Neural progenitor cell (in vitro differentiated cells): ENCODE results near the gene HNRNPLL. TPM values are rescaled to one million over a fixed set of nuclear protein-coding genes. Genes with fewer than 3 reads are reported as not detected.
A peak's percentile ranks its signal among the peaks of the same experiment; 100 is the strongest.

ENCODE experiments used
- DNase-seq: peaks from one replicate; pipeline ENCODE4 v3.0.0-alpha.2; 2016; ENCODE audit warnings: low spot score
- H2AFZ ChIP-seq: fragments of 200-600 bp; sonication (generic); replicated peaks from 2 replicates; pipeline ENCODE4 v1.6.1; 2016; ENCODE audit warnings: antibody characterized with exemption
- H3F3A ChIP-seq: fragments of 200-600 bp; sonication (generic); 2 replicates; pipeline ENCODE4 v1.6.1; 2016; ENCODE audit warnings: antibody characterized with exemption, low read depth
- H3K27ac ChIP-seq: fragments of 200-600 bp; sonication (generic); 2 replicates; pipeline ENCODE4 v1.5.1; 2016; ENCODE audit warnings: mild to moderate bottlenecking
- H3K27me3 ChIP-seq: fragments of 200-600 bp; sonication (generic); 2 replicates; pipeline ENCODE4 v1.6.1; 2016; ENCODE audit warnings: mild to moderate bottlenecking, moderate library complexity
- H3K36me3 ChIP-seq: fragments of 200-600 bp; sonication (generic); 2 replicates; pipeline ENCODE4 v1.5.1; 2016
- H3K4me1 ChIP-seq: fragments of 200-600 bp; sonication (generic); 2 replicates; pipeline ENCODE4 v1.6.1; 2016; ENCODE audit warnings: mixed run types
- H3K4me2 ChIP-seq: fragments of 200-600 bp; sonication (generic); 2 replicates; pipeline ENCODE4 v1.6.1; 2016
- H3K4me3 ChIP-seq: fragments of 200-600 bp; sonication (generic); 2 replicates; pipeline ENCODE4 v1.5.1; 2016
- H3K79me2 ChIP-seq: fragments of 200-600 bp; sonication (generic); 2 replicates; pipeline ENCODE4 v1.6.1; 2016; ENCODE audit warnings: low read depth
- H3K9ac ChIP-seq: fragments of 200-600 bp; sonication (generic); 2 replicates; pipeline ENCODE4 v1.6.1; 2016
- H3K9me3 ChIP-seq: fragments of 200-600 bp; sonication (generic); 2 replicates; pipeline ENCODE4 v1.5.1; 2016; ENCODE audit warnings: low read depth
- H4K20me1 ChIP-seq: fragments of 200-600 bp; sonication (generic); 2 replicates; pipeline ENCODE4 v1.6.1; 2016; ENCODE audit warnings: low read depth
- H3K27ac Mint-ChIP-seq: 3 replicates; pipeline ENCODE4 v1.8.0; 2021; ENCODE audit warnings: mixed read lengths
- H3K27me3 Mint-ChIP-seq: 2 replicates; pipeline ENCODE4 v1.8.0; 2022; ENCODE audit warnings: low read depth, mild to moderate bottlenecking, inconsistent platforms, moderate library complexity, mixed read lengths; ENCODE audit not compliant: insufficient read depth
- H3K36me3 Mint-ChIP-seq: 3 replicates; pipeline ENCODE4 v1.8.0; 2021; ENCODE audit warnings: mixed read lengths
- H3K4me1 Mint-ChIP-seq: 3 replicates; pipeline ENCODE4 v1.8.0; 2021; ENCODE audit warnings: mixed read lengths
- H3K4me3 Mint-ChIP-seq: 3 replicates; pipeline ENCODE4 v1.8.0; 2021; ENCODE audit warnings: mild to moderate bottlenecking, moderate library complexity, mixed read lengths
- H3K9me3 Mint-ChIP-seq: 3 replicates; pipeline ENCODE4 v1.8.0; 2020; ENCODE audit warnings: mixed read lengths
- EZH2 ChIP-seq: fragments of 200-600 bp; sonication (generic); IDR thresholded peaks from 2 replicates; pipeline ENCODE4 v1.6.1; 2017; ENCODE audit warnings: antibody characterized with exemption, mild to moderate bottlenecking, moderate library complexity
- EZH2phosphoT487 ChIP-seq: fragments of 200-600 bp; sonication (generic); IDR thresholded peaks from 2 replicates; pipeline ENCODE4 v1.6.1; 2017; ENCODE audit warnings: antibody characterized with exemption
- total RNA-seq: library from RNA; depleted of rRNA; stranded (reverse); fragments of >200 nt; gene quantifications from 2 replicates; pipeline ENCODE4 v1.2.3, GENCODE V29; 2015; ENCODE audit warnings: low replicate concordance
- TF ChIP-seq, protein P1 (sequence below): fragments of 200-600 bp; sonication (generic); IDR thresholded peaks from 2 replicates; pipeline ENCODE4 v1.5.1; 2017; ENCODE audit warnings: antibody characterized with exemption, mild to moderate bottlenecking

HNRNPLL gene
- total RNA-seq, 1 donor from 2014 or later, result 109 TPM

DNA sequence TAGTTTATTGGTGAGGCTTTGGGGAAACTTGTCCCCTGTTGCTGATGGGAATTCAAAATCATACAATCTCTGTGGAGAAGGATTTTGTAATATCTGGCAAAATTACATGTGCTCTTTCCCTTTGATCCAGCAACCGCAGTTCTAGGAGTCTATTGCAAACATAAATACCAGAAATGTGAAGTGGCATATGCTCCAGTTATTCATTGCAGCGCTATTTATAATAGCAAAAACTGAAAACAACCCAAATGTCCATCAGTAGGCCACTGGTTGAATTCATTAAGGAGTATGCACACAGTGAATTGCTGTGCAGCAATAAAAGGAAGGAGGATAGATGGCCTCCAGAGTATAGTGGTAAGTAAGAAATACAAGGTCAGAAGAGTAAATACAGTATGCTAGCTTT lies 76.5 kb downstream of the HNRNPLL start:
- Histone ChIP-seq H3K4me3 (no peak overlapping the region), H4K20me1 (no peaks in the 10 kb centered on the region), H3K79me2 (no peaks in the 10 kb centered on the region), H3K4me2 (no peak overlapping the region), H3F3A (no peaks in the 10 kb centered on the region), H3K9me3 (no peaks in the 10 kb centered on the region), H2AFZ (no peak overlapping the region), H3K27ac (no peak overlapping the region), H3K9ac (no peak overlapping the region), H3K4me1 (peaks cover 7% of the 10 kb centered on the region), H3K36me3 (no peaks in the 10 kb centered on the region), H3K27me3 (peaks cover 6% of the 10 kb centered on the region)
- TF ChIP-seq EZH2 (no peak), EZH2phosphoT487 (no peak)
- TF ChIP-seq, protein P1, sequence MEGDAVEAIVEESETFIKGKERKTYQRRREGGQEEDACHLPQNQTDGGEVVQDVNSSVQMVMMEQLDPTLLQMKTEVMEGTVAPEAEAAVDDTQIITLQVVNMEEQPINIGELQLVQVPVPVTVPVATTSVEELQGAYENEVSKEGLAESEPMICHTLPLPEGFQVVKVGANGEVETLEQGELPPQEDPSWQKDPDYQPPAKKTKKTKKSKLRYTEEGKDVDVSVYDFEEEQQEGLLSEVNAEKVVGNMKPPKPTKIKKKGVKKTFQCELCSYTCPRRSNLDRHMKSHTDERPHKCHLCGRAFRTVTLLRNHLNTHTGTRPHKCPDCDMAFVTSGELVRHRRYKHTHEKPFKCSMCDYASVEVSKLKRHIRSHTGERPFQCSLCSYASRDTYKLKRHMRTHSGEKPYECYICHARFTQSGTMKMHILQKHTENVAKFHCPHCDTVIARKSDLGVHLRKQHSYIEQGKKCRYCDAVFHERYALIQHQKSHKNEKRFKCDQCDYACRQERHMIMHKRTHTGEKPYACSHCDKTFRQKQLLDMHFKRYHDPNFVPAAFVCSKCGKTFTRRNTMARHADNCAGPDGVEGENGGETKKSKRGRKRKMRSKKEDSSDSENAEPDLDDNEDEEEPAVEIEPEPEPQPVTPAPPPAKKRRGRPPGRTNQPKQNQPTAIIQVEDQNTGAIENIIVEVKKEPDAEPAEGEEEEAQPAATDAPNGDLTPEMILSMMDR, result no peak
- no peak overlapping the region for H3K4me3 Mint-ChIP-seq
- H3K36me3 Mint-ChIP-seq, result no peaks in the 10 kb centered on the region
- H3K27ac Mint-ChIP-seq, result no peak overlapping the region
- H3K9me3 Mint-ChIP-seq, result no peaks in the 10 kb centered on the region
- peaks cover 22% of the 10 kb centered on the region for H3K4me1 Mint-ChIP-seq
- peaks cover 3% of the 10 kb centered on the region for H3K27me3 Mint-ChIP-seq
- DNase-seq, result no peak

DNA sequence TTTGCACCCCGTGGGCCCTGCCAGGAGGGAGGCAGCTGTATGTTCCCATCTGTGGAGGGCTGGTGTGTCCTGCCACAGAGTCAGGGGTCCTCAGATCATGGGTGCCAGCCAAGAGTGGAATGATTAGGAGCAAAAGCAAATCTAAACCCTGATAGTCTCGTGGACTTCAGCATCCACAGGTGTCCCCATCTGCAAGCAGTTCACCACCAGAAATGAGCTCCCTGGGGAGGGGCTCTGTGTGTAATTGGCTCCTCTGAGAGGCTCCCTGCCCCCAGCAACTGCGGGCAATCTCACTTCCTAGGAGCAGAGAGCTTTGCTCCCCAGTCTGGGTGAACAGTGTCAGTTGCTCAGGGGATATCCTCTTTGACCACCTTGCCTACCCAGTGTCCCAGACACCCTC lies 78.1 kb downstream of the HNRNPLL start:
- Histone ChIP-seq H3F3A (no peaks in the 10 kb centered on the region), H3K4me2 (no peak overlapping the region), H2AFZ (no peak overlapping the region), H3K4me3 (no peak overlapping the region), H3K27me3 (peaks cover 6% of the 10 kb centered on the region), H3K9ac (no peak overlapping the region), H4K20me1 (no peaks in the 10 kb centered on the region), H3K4me1 (peaks cover 7% of the 10 kb centered on the region), H3K9me3 (no peaks in the 10 kb centered on the region), H3K27ac (no peak overlapping the region), H3K79me2 (no peaks in the 10 kb centered on the region), H3K36me3 (no peaks in the 10 kb centered on the region)
- Mint-ChIP-seq H3K27ac (no peak overlapping the region), H3K36me3 (no peaks in the 10 kb centered on the region), H3K27me3 (peaks cover 3% of the 10 kb centered on the region), H3K9me3 (no peaks in the 10 kb centered on the region), H3K4me3 (no peak overlapping the region), H3K4me1 (peaks cover 24% of the 10 kb centered on the region)
- no peak for DNase-seq
- TF ChIP-seq EZH2 (no peak), EZH2phosphoT487 (no peak)
- TF ChIP-seq, protein P1, result no peak

DNA sequence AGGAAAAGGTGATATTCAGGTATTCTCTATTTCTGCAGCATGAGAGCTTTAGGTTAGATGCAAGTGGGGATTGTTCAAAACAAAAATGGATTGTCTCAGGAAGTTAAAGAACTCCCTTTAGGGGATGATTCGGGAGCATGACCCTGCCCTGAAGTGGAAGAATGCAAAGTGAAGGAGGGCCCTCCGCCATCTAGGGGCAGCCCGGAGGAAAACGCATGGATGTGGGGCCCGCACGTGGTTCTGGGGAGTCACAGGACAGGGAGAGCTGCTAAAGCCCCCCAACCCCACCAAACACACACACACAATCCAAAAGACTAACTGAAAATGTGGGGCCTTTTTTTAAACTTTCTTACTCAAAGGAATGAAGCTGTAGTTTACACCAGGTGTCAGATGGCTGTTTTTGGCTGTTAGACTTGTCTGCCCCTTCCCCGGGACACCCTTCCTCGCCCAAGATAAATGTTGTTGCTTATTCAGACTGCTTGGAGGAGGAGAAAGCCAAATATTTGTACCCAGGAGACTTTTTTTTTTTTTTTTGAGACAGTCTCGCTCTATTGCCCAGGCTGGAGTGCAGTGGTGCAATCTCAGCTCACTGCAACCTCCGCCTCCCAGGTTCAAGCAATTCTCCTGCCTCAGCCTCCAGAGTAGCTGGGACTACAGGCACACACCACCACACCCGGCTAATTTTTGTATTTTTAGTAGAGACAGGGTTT lies 78.8 kb downstream of the HNRNPLL start:
- no peak overlapping the region for H3K27ac ChIP-seq
- H3K27me3 ChIP-seq, result peaks cover 6% of the 10 kb centered on the region
- H3K4me2 ChIP-seq, result no peak overlapping the region
- no peak overlapping the region for H3K27ac Mint-ChIP-seq
- no peak overlapping the region for H3K9ac ChIP-seq
- H3K4me1 ChIP-seq, result peaks cover 7% of the 10 kb centered on the region
- peaks cover 22% of the 10 kb centered on the region for H3K4me1 Mint-ChIP-seq
- no peaks in the 10 kb centered on the region for H4K20me1 ChIP-seq
- no peaks in the 10 kb centered on the region for H3K9me3 ChIP-seq
- H3K27me3 Mint-ChIP-seq, result no peaks in the 10 kb centered on the region
- no peaks in the 10 kb centered on the region for H3K79me2 ChIP-seq
- H3K9me3 Mint-ChIP-seq, result no peaks in the 10 kb centered on the region
- TF ChIP-seq, protein P1, result peak; percentile 54
- TF ChIP-seq EZH2phosphoT487, result no peak
- H3K36me3 Mint-ChIP-seq, result no peaks in the 10 kb centered on the region
- H3K36me3 ChIP-seq, result no peaks in the 10 kb centered on the region
- no peak overlapping the region for H3K4me3 Mint-ChIP-seq
- peak; percentile 38 for DNase-seq
- no peak overlapping the region for H2AFZ ChIP-seq
- no peak overlapping the region for H3K4me3 ChIP-seq
- no peaks in the 10 kb centered on the region for H3F3A ChIP-seq
